K562 (cell line): ENCODE results near the gene VPS13D. TPM values are rescaled to one million over a fixed set of nuclear protein-coding genes. Genes with fewer than 3 reads are reported as not detected.

ENCODE experiments used
- microRNA-seq: library from miRNA; unstranded; fragments of <30 nt; microRNA quantifications from one replicate; pipeline ENCODE4, GENCODE V29; 2018; ENCODE audit warnings: borderline microRNAs expressed
- polyA plus RNA-seq, 8 experiments: library from polyadenylated mRNA; depleted of rRNA in 4 of 8; stranded (reverse) in 5 of 8; unstranded in 3 of 8; fragments of >200 nt; fragmentation: Nextera tagmentation in 2 of 8; fragmentation: Illumina TruSeq in 1 of 8; extraction: Ambion mirVana in 2 of 8; extraction: Trizol in 1 of 8; gene quantifications; 2 replicates each; pipeline versions ENCODE4 v1.2.1 to v1.2.3, GENCODE V29; 2011 to 2014; ENCODE audit warnings: inconsistent platforms in 1 of 8, missing spikeins in 1 of 8
- small RNA-seq: library from RNA; depleted of rRNA; stranded (forward); fragments of <200 nt; gene quantifications from one replicate; pipeline ENCODE3, GENCODE V24; 2014
- total RNA-seq, 7 experiments: library from RNA; depleted of rRNA in 6 of 7; stranded (reverse); fragments of >200 nt in 6 of 7; fragmentation: Illumina TruSeq in 2 of 7; extraction: Trizol in 2 of 7; gene quantifications; 2 replicates each; pipeline versions ENCODE4 v1.2.1 to v1.2.3, GENCODE V29; 2011 to 2021; ENCODE audit warnings: low replicate concordance in 1 of 7

The VPS13D gene
- total and polyA plus RNA-seq, 9 of the 15 experiments (the other 6 are each of a cell fraction or from before 2014, with no cell fraction given), result 6.1 to 51.5 (median 38.5) TPM

Small RNA genes lying within 50 kb of the gene (microRNA-seq; reads per million reads assigned to microRNA genes)
- gene MIR4632, result not detected

Small RNA genes lying within 50 kb of the gene (small RNA-seq; reads per million reads assigned to genes)
- gene MIR4632 (not detected), gene RF00156 (not detected), gene SNORA59A (not detected)

Other genes starting within 250 kb of the VPS13D start
- 95.4 and 108 TPM in 2 replicates for gene MFN2, start 249.6 kb upstream of the VPS13D start, total RNA-seq (2014; rRNA removed)
- gene MFN2, start 249.6 kb upstream of the VPS13D start, total RNA-seq (2014; rRNA removed; fragmentation: Illumina TruSeq; extraction: Trizol), result 87.1 and 109 TPM in 2 replicates
- 79.6 and 82.9 TPM in 2 replicates for gene MFN2, start 249.6 kb upstream of the VPS13D start, total RNA-seq (2015; rRNA removed; fragmentation: Illumina TruSeq; extraction: Trizol)
- 147 and 158 TPM in 2 replicates for gene MFN2, start 249.6 kb upstream of the VPS13D start, total RNA-seq (2021)
- gene MFN2, start 249.6 kb upstream of the VPS13D start, polyA plus RNA-seq (2011; rRNA removed), result 83.4 and 112 TPM in 2 replicates
- 139 and 165 TPM in 2 replicates for gene MFN2, start 249.6 kb upstream of the VPS13D start, polyA plus RNA-seq (2014; fragmentation: Illumina TruSeq; extraction: Trizol)
- gene MFN2, start 249.6 kb upstream of the VPS13D start, polyA plus RNA-seq (2014; fragmentation: Nextera tagmentation; extraction: Ambion mirVana), result 10 to 100 TPM; 10.5 to 14.0 TPM
- 94.6 and 99.9 TPM in 2 replicates for gene MFN2, start 249.6 kb upstream of the VPS13D start, polyA plus RNA-seq (2014; rRNA removed)
- 117 and 131 TPM in 2 replicates for gene MIIP, start 210.5 kb upstream of the VPS13D start, total RNA-seq (2014; rRNA removed)
- 11.8 and 17.2 TPM in 2 replicates for gene MIIP, start 210.5 kb upstream of the VPS13D start, total RNA-seq (2014; rRNA removed; fragmentation: Illumina TruSeq; extraction: Trizol)
- 50.7 and 55.6 TPM in 2 replicates for gene MIIP, start 210.5 kb upstream of the VPS13D start, total RNA-seq (2015; rRNA removed; fragmentation: Illumina TruSeq; extraction: Trizol)
- gene MIIP, start 210.5 kb upstream of the VPS13D start, total RNA-seq (2021), result 92.8 and 102 TPM in 2 replicates
- 48.3 and 113 TPM in 2 replicates for gene MIIP, start 210.5 kb upstream of the VPS13D start, polyA plus RNA-seq (2011; rRNA removed)
- gene MIIP, start 210.5 kb upstream of the VPS13D start, polyA plus RNA-seq (2014; fragmentation: Illumina TruSeq; extraction: Trizol), result 30.8 and 57.5 TPM in 2 replicates
- 1 to 10 TPM; 2.5 to 5.1 TPM for gene MIIP, start 210.5 kb upstream of the VPS13D start, polyA plus RNA-seq (2014; fragmentation: Nextera tagmentation; extraction: Ambion mirVana)
- gene MIIP, start 210.5 kb upstream of the VPS13D start, polyA plus RNA-seq (2014; rRNA removed), result 105 and 108 TPM in 2 replicates
- gene TNFRSF8, start 166.7 kb upstream of the VPS13D start, total RNA-seq (2014; rRNA removed), result 22.2 and 27.1 TPM in 2 replicates
- 5.9 and 8.7 TPM in 2 replicates for gene TNFRSF8, start 166.7 kb upstream of the VPS13D start, total RNA-seq (2014; rRNA removed; fragmentation: Illumina TruSeq; extraction: Trizol)
- gene TNFRSF8, start 166.7 kb upstream of the VPS13D start, total RNA-seq (2015; rRNA removed; fragmentation: Illumina TruSeq; extraction: Trizol), result 17.1 and 18.9 TPM in 2 replicates
- gene TNFRSF8, start 166.7 kb upstream of the VPS13D start, total RNA-seq (2021), result 38.4 and 40.2 TPM in 2 replicates
- 5.6 and 12.0 TPM in 2 replicates for gene TNFRSF8, start 166.7 kb upstream of the VPS13D start, polyA plus RNA-seq (2011; rRNA removed)
- gene TNFRSF8, start 166.7 kb upstream of the VPS13D start, polyA plus RNA-seq (2014; fragmentation: Illumina TruSeq; extraction: Trizol), result 22.4 and 24.4 TPM in 2 replicates
- 1 to 10 TPM; 3.5 to 3.7 TPM for gene TNFRSF8, start 166.7 kb upstream of the VPS13D start, polyA plus RNA-seq (2014; fragmentation: Nextera tagmentation; extraction: Ambion mirVana)
- gene TNFRSF8, start 166.7 kb upstream of the VPS13D start, polyA plus RNA-seq (2014; rRNA removed), result 18.2 and 19.9 TPM in 2 replicates
- 40.8 and 54.1 TPM in 2 replicates for gene TNFRSF1B, start 63.0 kb upstream of the VPS13D start, total RNA-seq (2014; rRNA removed)
- 17.5 and 22.7 TPM in 2 replicates for gene TNFRSF1B, start 63.0 kb upstream of the VPS13D start, total RNA-seq (2014; rRNA removed; fragmentation: Illumina TruSeq; extraction: Trizol)
- gene TNFRSF1B, start 63.0 kb upstream of the VPS13D start, total RNA-seq (2015; rRNA removed; fragmentation: Illumina TruSeq; extraction: Trizol), result 21.7 and 23.1 TPM in 2 replicates
- gene TNFRSF1B, start 63.0 kb upstream of the VPS13D start, total RNA-seq (2021), result 91.3 and 91.6 TPM in 2 replicates
- gene TNFRSF1B, start 63.0 kb upstream of the VPS13D start, polyA plus RNA-seq (2011; rRNA removed), result 36.0 and 48.1 TPM in 2 replicates
- 40.9 and 48.0 TPM in 2 replicates for gene TNFRSF1B, start 63.0 kb upstream of the VPS13D start, polyA plus RNA-seq (2014; fragmentation: Illumina TruSeq; extraction: Trizol)
- 1 to 10 TPM; 8.8 to 9.0 TPM for gene TNFRSF1B, start 63.0 kb upstream of the VPS13D start, polyA plus RNA-seq (2014; fragmentation: Nextera tagmentation; extraction: Ambion mirVana)
- 43.7 and 47.2 TPM in 2 replicates for gene TNFRSF1B, start 63.0 kb upstream of the VPS13D start, polyA plus RNA-seq (2014; rRNA removed)